Measurements from ENCODE around the gene FAAP100.

Gene FAAP100

DNA sequence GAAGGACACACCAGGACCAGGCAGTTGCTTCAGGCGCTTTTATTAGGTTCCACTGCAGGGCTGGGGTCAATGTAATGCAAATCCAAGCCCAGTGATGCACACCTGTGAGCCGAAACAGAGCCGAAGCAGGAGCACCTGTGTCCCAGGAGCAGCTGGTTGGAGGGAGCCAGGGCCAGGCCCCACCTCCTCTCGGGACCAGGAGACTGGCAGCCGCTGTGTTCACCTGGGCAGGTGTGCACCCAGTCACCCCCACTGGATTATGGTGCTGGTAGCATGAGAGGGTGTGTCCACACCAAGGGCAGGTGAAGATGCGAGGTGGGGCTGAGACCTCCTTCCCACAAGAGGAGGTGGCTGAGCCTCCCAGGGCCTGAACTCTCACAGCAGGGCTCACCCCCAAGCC lies 4.7 kb upstream of the FAAP100 start:
- no peak for DNase-seq (ENCODE audit: low read depth)
- H3K4me3 ChIP-seq (ENCODE audit: control insufficient read depth, low read depth, low read length) = no peak overlapping the region
- TF ChIP-seq, protein P1, sequence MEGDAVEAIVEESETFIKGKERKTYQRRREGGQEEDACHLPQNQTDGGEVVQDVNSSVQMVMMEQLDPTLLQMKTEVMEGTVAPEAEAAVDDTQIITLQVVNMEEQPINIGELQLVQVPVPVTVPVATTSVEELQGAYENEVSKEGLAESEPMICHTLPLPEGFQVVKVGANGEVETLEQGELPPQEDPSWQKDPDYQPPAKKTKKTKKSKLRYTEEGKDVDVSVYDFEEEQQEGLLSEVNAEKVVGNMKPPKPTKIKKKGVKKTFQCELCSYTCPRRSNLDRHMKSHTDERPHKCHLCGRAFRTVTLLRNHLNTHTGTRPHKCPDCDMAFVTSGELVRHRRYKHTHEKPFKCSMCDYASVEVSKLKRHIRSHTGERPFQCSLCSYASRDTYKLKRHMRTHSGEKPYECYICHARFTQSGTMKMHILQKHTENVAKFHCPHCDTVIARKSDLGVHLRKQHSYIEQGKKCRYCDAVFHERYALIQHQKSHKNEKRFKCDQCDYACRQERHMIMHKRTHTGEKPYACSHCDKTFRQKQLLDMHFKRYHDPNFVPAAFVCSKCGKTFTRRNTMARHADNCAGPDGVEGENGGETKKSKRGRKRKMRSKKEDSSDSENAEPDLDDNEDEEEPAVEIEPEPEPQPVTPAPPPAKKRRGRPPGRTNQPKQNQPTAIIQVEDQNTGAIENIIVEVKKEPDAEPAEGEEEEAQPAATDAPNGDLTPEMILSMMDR (conservative IDR thresholded peaks at IDR 0.05; ENCODE audit: control insufficient read depth, insufficient read depth, low read depth, low read length) = no peak

DNA sequence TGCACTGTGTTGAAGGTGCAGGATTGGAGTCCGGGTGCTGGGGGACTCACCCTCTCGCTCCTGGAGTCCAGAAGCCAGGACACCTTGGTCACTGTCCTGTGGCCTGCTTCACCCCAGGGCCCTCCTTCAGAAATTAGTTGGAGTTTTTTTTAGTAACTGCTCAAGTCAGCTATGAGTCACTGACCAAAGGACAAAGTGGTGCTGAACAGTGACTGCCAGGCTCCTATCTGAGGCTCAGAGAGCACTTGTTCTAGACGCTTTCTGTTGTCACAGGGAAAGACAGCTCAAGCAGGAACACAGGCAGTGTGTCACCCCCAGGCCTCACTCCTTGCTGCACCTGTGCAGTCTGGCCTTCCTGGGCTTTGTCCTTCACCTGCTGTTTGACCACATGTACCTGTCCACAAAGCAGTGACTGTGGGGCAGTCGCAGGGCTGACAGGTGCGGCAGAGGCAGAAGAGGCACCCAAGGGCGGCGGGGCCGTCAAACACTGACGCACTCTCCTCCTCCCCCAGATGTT lies 4.1 kb upstream of the FAAP100 start:
- peak; percentile 62 for DNase-seq (ENCODE audit: low read depth)
- H3K4me3 ChIP-seq (ENCODE audit: control insufficient read depth, low read depth, low read length) = no peak overlapping the region
- TF ChIP-seq, protein P1 (conservative IDR thresholded peaks at IDR 0.05; ENCODE audit: control insufficient read depth, insufficient read depth, low read depth, low read length) = no peak

DNA sequence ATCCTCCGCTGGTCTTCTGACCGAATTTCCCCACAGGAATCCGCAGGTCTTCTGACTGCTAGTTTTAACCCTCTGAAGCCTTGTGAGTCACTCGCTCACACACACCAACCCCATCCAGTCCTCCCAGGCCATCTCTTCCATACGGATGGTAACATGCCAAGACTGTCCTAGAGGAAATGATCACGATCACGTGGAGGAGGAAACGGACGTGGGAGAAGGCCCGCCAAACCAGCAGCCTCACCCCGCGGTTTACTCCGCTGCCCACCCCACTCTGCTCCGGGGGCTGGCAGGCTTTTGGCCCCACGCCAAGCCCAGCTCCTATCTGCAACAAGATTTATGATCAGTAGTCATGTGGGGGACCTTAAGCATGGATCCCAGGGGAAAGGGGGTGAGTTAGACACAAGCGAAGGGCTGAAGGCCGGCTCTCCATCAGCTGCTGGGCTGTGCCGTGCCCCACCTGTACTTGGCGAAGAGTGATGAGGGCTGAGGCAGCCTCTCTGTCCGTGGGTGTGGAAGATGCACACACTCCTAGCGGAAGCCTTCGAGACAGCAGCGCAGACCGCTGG lies 1.5 kb upstream of the FAAP100 start:
- TF ChIP-seq, protein P1 (conservative IDR thresholded peaks at IDR 0.05; ENCODE audit: control insufficient read depth, insufficient read depth, low read depth, low read length) = no peak
- peak overlapping the region; percentile 78 for H3K4me3 ChIP-seq (ENCODE audit: control insufficient read depth, low read depth, low read length)
- peak; percentile 99 for DNase-seq (ENCODE audit: low read depth)

DNA sequence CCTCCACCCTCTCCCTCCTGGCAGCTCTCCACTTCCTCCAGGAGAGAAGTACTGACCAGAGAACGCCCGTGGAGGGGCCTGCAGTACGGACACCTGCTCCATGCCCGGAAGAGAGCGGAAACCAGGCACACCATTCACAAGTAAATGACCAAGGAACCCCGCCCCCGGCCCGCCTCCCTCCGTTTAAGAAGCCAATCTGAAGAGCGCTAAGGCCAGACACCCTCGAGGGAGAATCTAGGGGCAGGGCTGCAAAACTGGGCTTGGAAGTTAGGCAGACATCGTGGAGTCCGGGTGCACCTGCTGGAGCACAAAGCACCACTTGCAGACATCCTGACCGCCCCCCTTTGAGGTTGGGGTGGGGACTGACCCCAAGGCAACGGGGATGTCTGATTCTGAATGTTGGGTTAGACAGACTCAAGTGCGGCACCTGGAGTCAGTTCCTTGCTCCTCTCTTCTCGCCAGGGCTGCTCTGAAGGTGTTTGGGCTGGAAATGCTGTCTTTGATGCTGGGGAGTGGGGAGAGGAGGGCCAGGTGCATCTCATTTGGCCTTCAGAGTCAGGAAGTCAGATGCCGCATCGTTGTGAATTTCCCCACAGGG lies 964 bp upstream of the FAAP100 start:
- peak; percentile 73 for DNase-seq (ENCODE audit: low read depth)
- TF ChIP-seq, protein P1 (conservative IDR thresholded peaks at IDR 0.05; ENCODE audit: control insufficient read depth, insufficient read depth, low read depth, low read length) = no peak
- H3K4me3 ChIP-seq (ENCODE audit: control insufficient read depth, low read depth, low read length) = peak overlapping the region; percentile 78

DNA sequence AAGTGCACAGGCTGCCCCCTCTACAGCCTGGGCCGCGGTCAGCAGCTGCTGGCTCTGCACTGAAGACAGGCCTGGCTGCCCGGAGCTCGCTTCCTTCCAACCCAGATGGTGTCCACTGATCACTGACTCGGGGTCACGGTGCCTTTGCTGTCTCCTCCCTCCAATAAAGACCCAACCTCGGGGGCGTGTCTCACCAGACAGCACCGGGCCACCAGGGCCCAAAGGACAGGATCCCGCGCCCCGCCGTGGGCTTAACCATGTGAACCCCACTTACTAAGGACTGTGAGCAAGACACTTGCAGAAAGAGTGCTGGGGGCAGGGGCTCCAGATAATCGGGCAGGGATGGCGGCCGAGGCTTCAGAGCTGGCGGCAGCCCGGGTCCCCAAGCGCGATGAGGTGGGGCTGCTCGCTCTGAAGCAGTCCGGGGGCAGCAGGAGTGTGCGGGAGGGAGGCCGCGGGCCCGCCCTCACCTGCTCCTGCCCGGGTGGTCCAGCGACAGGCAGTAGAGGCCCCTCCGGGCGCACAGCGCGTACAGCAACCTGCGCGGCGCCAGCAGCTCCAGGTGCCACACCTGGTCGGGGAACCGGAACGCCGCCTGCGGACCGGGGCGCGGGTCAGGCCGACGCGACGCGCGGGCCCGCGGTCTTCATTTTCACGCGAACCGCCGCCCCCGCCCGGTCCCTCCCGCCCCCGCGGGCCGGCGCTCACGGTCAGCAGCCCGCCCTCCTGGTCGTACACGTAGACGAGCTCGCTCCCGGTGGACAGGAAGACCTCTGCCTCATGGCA lies 502 bp downstream of the FAAP100 start:
- TF ChIP-seq, protein P1 (conservative IDR thresholded peaks at IDR 0.05; ENCODE audit: control insufficient read depth, insufficient read depth, low read depth, low read length) = no peak
- H3K4me3 ChIP-seq (ENCODE audit: control insufficient read depth, low read depth, low read length) = peak overlapping the region; percentile 78
- DNase-seq (ENCODE audit: low read depth) = peak; percentile 44

DNA sequence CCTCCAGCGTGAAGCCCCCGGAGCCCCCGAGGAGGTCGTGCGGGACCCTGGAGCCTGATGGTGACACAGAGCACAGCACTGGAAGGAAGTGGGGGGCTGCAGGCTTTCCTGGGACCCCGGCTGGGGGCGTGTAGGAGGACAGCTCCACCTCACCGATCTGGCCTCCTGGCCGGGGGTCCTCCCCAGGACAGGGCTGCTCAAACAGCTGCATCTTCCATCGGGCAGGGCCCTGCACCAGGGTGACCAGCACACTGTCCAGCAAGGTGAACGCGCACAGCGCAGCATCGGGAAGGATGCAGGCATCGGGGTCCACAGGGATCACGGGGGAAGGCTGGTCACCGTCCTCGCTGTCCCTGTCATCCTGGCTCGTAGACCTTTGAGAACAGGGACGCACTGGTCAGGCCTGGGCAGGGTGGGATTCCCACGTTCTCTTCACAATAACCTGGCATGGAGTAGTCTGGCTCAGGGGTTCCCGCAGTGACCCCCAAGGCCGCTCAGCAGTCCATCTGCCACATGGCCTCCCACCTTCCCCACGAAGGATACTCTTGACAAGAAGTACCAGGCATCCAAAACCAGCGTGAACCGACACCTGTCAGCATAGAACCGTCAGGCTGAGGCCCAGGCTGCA lies 1.2 kb downstream of the FAAP100 start:
- DNase-seq (ENCODE audit: low read depth) = no peak
- TF ChIP-seq, protein P1 (conservative IDR thresholded peaks at IDR 0.05; ENCODE audit: control insufficient read depth, insufficient read depth, low read depth, low read length) = no peak
- peak overlapping the region; percentile 78 for H3K4me3 ChIP-seq (ENCODE audit: control insufficient read depth, low read depth, low read length)
